NK-92 (cell line): Measurements from ENCODE around the gene HRAS.
A peak's percentile ranks its signal among the peaks of the same experiment; 100 is the strongest.

Experiments used
- DNase-seq: peaks from one replicate; lab custom pipeline; 2025; ENCODE audit not compliant: unreplicated experiment; lab: John Stamatoyannopoulos, UW

The HRAS gene

DNA sequence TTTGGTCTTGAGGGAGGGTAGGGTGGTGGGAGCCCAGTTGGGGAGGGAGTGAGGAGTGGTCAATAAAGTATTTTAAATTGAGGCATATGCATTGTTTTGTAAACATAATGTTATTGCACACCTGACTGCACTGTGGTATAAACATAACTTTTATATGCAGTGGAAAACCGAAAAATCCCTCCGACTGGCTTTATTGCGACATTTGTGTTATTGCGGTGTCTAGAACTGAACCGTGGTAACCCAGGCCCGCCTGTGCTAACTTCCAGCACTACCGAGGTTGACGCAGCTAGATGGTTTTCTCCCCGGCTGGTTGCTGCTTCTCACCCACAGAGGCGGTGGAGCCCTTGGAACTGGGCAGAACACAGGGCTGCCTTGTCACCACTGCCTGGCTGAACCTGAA, 20.8 kb downstream of the HRAS start:
- DNase-seq, result no peak

DNA sequence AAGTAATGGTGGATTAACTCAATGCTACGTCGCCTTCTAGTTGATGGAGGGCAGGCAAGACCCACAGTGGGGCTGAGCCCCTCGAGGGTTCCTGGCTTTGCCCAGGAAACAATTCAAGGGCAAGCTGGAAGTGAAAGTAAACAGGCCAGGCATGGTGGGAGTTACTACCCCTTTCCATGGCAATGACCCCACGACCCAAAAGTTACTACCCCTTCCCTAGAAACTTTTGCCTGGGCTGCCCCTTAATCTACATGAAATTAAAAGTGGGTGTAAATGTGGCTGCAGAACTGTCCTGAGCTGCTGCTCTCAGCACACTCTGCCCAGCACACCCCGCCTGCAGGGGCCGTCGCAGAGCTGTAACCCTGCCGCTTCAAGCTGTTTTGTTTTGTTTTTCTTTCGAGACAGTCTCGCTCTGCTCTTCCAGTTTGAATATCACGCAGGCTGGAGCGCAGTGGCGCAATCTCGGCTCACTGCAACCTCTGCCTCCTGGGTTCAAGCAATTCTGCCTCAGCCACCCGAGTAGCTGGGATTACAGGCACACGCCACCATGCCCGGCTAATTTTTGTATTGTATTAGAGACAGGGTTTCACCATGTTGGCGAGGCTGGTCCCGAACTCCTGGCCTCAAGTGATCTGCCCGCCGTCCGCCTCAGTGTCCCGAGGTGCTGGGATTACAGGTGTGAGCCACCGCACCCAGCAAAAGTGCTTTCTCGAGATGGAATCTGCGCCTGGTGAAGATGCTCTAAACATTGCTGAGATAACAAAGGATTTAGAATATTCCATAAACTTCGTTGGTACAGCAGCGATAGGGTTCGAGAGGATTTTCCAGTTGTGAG, 22.4 kb downstream of the HRAS start:
- no peak for DNase-seq

DNA sequence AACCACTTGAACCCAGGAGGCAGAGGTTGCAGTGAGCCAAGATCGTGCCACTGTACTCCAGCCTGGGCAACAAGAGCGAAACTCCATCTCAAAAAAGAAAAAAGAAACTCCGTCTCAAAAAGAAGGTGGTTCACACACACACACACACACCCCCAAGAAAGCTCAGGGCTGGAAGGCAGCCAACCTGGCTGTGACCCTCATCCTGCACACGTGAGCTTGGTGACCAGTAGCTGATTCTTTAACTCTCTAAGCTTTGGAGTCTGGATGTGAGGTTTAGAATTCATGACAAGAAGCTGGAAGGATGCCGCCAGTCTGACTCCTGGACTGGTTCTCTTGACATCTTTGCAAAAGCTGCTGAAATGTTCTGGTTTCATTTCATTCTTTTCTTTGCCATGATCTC, 26.4 kb downstream of the HRAS start:
- no peak for DNase-seq

DNA sequence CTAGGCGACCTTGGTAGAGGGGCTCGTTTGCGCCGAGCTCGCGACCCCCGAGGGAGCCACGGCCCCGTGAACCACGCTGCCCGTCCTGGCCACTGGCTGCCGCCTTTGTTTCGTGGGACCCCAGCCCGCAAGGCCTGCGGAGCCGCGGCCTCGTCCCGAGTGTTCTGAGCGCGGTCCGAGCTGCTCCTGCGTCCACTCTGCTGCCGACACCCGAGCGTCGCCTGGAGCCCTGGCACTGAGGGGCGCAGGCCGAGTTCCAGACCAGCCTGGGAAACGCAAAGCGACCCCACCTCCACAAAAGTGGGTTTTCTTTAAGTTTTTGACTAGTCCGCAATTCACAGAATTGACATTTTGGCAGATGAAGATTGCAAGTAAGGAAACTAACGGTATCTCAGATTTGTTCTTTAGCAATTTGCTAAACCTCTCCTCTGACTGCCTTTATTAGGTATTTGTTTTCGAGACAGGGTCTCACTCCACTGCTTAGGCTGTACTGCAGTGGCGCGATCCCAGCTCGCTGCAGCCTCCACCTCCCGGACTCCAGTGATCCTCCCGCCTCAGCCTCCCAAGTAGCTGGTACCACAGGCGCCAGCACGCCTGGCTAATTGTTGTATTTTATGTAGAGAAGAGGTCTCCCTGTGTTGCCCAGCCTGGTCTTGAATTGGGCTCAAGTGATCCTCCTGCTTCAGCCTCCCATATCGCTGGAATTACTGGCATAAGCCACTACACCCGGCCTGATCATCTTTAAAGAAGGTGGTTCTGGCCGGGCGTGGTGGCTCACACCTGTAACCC, 27.5 kb downstream of the HRAS start:
- no peak for DNase-seq

DNA sequence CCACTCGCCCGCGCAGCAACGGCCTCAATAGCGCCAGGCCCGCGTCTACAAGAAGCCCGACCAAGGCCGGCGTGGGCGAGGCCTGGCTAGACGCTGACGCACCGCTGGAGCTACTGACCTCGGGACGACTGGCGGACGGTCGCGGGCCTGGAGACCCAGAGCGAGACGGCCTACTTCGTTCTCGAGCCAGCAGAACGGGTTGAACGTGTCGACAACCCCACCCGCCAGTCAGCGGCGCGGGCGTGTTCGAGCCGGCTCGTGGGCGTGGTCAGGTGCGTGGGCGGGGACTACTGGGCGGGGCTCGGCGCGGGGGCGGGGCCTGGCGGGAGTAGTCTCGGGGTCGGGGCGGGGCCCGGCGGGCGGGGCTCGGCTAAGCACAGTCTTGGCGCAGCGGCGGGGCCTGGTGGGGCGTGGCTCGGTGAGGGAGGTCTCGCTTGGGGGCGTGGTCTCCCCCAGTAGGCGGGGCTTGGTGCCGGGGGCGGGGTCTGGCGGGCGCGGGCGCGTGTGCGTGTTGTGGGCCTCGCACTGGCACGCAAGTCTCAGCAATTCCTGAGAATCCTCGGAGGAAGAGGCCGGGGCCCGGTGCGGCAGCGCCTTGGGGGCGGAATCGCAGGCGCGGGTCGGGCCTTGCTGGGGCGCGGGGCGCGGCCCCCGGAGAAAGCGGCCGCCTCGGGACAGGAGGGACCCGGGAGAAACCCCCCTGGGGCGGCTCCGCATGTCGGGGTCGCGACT, 28.2 kb downstream of the HRAS start, which contains the start of gene RNH1:
Gene RNH1, minus strand, starts transcription at position 248 of the 732 bp plus-strand sequence. CDS start 5,080 bp downstream, outside the sequence.
- DNase-seq, result peak; percentile 71

DNA sequence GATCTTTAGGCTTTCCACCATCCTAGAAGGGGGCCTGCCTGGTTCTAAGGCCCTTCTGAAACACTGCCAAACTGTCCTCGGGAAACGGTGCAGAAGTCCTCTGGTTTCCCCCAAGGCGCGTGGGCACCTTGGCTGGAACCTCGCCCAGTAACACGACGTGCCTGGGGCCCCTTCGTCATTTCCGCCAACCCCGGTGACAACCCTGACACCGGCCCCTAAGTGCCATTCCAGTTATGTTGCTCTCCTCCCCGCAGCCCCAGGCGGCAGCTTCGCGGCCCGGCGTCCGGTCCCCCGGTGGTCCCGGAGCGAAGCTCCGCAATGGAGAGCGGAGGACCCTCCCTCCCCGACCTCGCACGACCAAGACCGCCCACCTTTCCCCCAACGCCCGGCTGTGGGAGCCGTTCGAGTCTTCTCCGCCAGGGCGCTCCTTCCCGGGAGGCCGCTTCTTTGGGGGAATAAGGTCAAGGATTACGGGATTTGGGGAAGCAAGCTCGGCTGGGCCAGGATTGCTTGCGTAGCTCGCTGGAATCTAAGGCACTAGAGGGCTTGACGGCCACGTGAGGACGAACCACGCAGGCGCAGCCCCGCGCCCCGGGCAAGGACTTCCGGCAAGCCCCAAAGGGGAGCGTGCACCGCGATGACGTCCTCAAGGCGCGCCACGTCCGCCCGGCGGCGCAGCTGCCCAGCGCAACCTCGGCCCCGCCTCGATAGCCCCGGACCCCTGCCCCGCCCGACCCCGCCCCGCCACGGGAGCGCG, 29.0 kb downstream of the HRAS start:
- peak; percentile 73 for DNase-seq

DNA sequence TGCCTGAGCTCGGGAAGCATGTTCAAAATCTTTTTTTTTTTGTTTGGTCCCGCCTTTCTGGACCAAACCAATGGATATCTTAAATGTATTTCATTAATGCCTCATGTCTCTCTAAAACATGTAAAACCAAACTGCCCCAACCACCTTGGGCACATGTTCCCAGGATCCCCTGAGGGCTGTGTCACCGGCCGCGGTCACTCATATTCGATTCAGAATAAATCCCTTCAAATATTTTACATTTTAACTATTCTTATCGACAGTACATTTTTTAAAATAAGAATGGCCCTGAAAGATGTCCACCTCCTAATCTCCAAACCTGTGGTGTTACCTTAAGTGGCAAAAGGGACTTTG, 30.4 kb downstream of the HRAS start:
- DNase-seq, result no peak

DNA sequence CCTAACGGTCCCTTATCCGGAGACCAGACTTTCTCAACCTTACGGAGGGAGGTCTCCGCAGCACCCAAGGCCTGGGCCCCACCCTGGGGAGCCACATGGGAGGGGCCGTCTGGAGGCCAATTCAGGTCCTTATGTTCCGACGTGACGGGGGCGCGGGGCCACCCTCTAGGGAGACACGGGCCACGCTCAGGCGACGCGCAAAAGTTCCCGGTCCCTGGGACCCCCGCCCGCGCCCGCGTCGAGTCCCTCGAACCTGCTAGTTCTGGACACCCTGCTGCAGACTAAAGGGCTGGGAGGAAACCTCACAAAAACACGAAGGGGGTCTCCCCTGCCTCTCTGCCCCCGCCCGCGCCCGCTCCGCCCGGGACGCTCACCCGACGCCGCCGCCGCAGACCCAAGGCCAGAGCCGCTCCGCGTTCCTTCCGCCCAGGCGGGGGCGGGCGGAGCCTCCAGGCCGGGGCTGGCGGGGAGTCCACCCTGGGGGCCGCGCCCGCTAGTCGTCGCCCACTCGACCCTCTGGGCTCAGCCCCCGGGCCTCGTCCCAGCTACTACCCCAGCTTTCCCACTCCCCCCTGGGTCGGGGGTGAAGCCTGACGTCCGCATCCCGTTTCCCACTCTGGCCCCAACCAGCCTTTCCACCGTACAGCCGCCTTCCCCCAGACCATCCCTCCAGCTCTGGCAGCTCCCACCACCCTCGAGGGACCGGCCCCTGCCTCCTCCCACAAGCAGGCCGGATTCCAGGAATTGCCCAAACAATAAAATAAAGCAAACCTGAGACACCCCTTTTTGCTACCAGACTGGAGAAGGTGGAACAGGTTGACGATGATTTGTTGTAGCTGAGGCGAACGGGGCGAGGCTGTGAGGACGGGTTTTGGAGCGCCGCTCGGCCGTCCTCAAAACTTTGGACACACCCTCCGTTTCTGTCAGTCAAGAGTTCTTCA, 31.1 kb downstream of the HRAS start:
- DNase-seq, result no peak

DNA sequence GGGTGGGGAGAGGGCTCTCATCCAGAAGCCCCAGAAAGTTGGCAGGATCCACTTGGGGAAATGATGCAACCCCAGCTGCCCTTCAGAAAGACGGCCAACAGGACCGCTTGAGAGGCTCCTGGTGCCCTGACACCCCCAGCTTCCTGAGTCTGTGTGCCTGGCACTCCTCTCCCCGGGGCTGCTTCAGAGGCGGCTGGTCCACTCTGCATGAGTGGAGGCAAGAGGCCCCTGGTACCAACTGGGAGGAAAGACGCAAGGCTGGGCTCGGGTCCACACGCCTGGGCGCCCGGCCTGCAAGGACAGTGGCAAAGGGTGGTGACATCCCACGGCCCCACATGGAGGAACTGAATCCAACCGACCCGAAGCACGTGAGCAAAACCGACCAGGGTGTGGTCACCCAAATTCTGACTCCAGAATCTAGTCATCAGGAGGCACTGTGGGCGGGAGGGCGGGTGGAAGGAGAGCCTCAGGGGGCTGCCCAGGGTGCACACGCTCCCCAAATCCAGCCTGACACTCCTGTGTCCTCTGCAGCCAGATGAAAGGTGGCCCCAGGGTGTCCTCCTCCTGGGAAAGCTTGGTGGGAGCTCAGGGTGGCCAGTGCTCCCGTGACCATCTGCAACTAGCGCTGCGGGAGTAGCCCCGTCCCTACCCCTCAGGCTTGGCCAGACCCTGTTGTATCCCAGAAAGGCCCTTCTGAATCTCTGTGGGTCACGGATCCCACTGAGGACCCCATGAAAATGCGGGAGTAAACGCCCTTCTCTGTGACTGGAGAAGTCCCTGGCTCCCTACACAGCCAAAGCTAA, 32.0 kb downstream of the HRAS start:
- no peak for DNase-seq

DNA sequence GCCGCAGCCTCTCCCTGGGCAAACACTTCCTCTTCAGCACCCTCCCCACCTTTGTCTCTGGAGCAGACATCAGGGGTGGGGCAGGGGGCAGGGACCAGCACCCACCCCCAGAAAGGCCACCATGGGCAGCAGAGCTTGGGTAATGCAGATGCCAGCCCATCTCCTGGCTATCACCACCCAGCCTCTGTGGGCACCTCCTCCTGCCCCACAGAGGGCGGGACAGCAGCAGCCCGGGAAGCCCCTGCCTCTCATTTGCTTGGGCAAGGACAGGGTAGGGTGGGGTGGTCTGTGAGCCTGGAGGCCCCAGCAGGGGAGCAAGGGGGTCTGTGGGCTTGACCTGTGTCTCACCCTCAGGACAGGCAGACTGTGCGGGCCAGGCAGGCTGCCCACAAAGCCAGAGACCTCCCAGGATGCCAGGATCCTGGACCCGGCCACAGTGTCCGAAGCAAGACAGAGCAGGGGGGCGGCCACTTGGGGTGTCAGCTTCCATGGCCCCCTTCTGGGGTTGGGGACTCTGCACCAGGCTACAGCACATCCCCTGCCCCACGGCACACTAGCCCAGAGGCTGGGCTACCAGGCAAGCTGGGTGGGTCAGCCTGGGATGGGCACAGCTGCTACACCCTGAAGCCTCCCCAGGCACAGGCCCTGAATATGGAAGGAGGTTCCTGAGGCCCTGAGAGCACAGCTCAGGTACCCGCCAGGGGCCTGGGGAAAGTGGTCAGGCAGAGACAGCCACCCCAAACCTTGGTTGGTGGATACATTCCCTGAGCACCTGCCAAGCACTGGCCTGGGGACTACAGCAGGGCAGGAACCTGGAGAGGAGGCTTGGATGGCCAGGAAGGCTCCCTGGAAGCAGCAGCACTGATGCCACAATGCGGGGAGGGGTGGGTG, 32.8 kb downstream of the HRAS start:
- DNase-seq, result no peak

DNA sequence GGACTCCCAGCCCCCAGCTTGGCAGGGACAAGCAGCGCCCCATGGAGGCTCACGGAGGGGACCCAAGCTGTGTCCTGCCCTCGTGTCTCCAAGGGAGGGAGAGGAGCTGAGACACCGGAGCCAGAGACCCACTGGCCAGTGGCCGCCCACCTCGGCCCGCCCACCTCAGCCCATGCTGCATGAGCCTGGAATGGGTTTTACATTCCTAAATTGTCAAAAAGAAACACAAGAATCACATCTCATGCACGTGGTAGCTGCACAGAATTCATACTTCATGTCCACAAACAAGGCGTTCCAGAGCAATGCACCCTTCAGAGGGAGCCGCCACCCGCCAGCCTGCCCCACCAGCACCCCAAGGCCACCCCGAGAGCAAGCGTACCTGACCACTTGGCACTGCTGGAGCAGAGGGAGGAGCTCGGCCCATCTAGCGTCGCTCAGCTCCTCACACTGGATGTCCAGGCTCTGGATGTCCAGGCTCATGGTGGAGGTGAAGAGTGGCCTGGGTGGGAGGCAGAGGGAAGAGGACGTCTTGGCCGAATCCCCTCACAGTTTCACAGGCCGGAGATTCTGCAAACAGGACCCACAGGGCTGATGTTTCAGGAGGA, 33.6 kb downstream of the HRAS start:
- DNase-seq, result no peak

DNA sequence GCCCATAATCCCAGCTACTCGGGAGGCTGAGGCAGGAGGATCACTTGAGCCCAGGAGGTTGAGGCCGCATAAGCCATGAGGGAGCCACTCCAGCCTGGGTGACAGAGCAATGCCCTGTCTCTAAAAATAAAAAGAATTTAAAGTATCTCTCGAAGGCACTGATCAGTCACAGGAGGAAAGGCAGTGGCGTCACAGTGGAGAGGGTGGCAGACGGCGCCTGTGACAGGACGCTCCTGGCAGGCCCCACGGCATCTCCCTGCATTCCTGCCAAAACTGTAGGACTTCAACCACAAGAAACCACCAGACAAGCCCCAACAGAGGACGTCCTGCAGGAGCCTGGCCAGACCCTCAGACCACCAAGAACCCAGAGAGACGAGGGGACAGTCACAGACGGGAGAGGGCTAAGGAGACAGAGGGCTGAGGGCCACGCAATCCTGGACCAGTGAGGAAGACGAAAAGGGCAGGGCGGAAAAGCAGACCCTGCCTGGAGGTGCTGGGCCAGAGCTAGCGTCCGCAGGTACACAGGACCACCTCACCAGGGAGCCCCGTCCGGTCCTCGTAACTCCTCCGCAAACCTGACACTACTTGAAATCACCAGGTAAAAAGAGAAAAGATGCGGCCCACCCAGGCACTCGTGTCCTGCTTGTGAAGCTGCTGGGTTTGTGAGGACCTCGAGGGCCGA, 34.2 kb downstream of the HRAS start:
- no peak for DNase-seq

DNA sequence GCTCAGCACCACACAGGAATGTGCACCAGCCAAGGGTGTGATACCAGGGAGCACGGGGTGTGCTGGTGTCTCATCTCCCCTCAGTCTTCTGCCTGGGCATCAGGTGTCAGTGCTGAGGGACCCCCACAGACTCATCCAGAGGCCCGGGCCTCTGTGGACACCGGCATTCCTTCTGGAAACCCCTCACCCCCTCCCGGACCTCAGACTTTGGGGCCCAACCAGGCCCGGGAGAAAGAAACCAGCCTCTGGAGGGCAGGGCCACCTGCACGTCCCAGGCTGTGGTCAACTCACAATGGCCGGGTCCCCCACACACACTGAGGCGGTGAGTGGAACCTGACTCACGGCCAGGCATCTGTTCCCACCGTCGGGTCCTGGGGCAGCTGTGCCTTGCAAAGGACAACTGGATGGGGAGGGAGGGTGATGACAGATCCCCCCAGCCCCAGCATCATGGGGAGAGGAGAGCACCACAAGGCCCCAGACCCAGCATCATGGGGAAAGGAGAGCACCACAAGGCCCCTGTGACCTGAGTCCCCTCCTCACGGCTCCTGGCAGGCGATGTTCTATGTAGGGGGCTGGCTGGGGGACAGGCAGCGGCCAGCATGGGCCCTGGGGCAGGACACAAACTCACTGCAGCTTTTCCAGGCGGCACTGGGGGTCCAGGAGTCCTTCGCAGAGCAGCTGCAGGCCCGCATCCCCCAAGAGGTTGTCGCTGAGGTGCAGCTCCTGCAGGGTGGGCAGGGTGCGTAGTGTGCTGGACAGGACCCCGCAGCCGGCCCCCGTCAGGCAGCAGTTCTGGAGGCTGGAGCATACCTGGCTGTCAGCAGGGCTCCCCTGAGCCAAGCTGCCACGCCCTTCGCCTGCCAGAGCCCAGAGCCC, 35.9 kb downstream of the HRAS start:
- no peak for DNase-seq

DNA sequence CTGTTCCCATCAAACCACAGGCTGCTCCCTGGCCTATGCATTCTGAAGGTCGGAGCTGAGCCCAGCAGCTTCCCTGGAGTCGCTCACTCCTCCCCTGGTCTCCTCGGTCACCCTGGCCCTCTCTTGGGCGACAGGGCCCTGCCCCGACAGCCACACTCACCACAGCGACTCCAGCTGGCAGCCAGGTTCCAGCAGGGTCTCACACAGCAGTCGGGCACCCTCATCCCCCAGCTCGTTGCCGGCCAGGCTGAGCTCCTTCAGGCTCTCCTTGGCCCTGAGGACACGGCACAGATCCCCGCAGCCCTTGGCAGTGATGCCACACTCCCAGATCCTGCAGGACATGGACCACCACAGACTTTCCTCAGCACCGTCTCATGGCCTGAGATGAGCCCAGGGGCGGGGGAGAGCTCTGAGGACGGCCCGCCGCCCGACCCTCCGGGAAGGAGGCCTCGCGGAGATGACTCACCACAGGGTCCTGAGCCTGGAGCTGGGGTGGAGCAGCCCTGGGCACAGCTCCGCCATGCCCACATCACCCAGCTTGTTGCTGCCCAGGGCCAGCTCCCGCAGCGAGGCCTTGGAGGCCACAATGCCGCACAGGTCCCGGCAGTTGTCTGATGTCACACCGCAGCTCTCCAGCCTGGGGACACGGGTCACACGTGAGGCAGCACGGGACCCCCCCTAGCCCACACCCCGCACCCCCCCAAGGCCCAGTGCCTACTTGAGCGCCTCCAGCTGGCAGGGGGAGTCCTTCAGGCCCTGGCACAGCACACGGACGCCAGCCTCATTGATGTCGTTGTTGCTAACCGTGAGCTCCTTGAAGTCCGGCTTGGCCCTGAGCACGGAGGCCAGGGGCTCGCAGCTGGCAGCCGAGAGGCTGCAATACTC, 36.8 kb downstream of the HRAS start:
- DNase-seq, result no peak
